Prostate gland (tissue), 2 donors: Measurements from ENCODE around the gene EDC4. TPM values are rescaled to one million over a fixed set of nuclear protein-coding genes. Genes with fewer than 3 reads are reported as not detected.
"Not testable (repeated sequence)": the region's sequence is repeated elsewhere in the genome, so short reads cannot be mapped to it uniquely, and the experiment has no call there.

Experiments
- DNase-seq: peaks from one replicate; pipeline ENCODE4 v3.0.0-alpha.2; 2019; ENCODE audit warnings: low spot score
- H3K27ac ChIP-seq, 2 donors: fragments of 200-600 bp; sonication (generic); 2 replicates each; pipeline ENCODE4 v1.5.1; 2017 to 2019
- H3K27me3 ChIP-seq: fragments of 200-600 bp; sonication (generic); replicated peaks from 2 replicates; pipeline ENCODE4 v1.5.1; 2019; ENCODE audit not compliant: insufficient read depth
- H3K36me3 ChIP-seq, 2 donors: fragments of 200-600 bp; sonication (generic); 1 replicate in 1 of 2; 2 replicates in 1 of 2; pipeline versions ENCODE4 v1.5.1 to v1.8.1; 2017 to 2019
- H3K4me1 ChIP-seq: fragments of 200-600 bp; sonication (generic); replicated peaks from 2 replicates; pipeline ENCODE4 v1.5.1; 2019
- H3K4me3 ChIP-seq, 2 donors: fragments of 200-600 bp; sonication (generic); 2 replicates each; pipeline ENCODE4 v1.5.1; 2017 to 2019
- H3K9me3 ChIP-seq: fragments of 200-600 bp; sonication (generic); 2 replicates; pipeline ENCODE4 v1.5.1; 2017
- CTCF ChIP-seq, 4 experiments: fragments of 200-600 bp in 2 of 4; fragments of 450-650 bp in 2 of 4; sonication (generic) in 2 of 4; IDR thresholded peaks; 1 replicate in 3 of 4; 2 replicates in 1 of 4; pipeline ENCODE4 v1.5.1; 2016 to 2019; ENCODE audit warnings: antibody characterized with exemption in 4 of 4, mild to moderate bottlenecking in 2 of 4, moderate library complexity in 2 of 4
- POLR2A ChIP-seq: fragments of 450-650 bp; IDR thresholded peaks from one replicate; pipeline ENCODE4 v1.6.1; 2016; ENCODE audit warnings: antibody characterized with exemption, mild to moderate bottlenecking
- POLR2AphosphoS5 ChIP-seq: sonication (generic); formaldehyde crosslinking; IDR thresholded peaks from one replicate; pipeline ENCODE4 v1.6.1; 2017; ENCODE audit warnings: antibody characterized with exemption
- WGBS: methylation state at CpG from one replicate; pipeline ENCODE4 v1.1.5; 2018; 5-methylcytosine and 5-hydroxymethylcytosine counted together
- intact Hi-C: fragments of 100-400 bp; cut with DNase I; formaldehyde crosslinking; loops from one replicate; pipeline ENCODE4 v1.14.2; 2022
- total RNA-seq, 2 donors: library from RNA; depleted of rRNA; stranded (reverse); fragments of >200 nt; gene quantifications; one replicate each; pipeline ENCODE4 v1.1.0, GENCODE V29; 2016

The EDC4 gene
- total RNA-seq, 2 donors from 2014 or later: 47.3 to 76.5 TPM

GRCh38 chr16:67833030-67833414 is 39.8 kb upstream of the EDC4 start:
- Histone ChIP-seq H3K27ac (peak overlapping the region; percentile 41 to 60), H3K27me3 (no peaks in the 10 kb centered on the region), H3K4me1 (peaks cover 4% of the 10 kb centered on the region), H3K9me3 (no peaks in the 10 kb centered on the region), H3K4me3 (peak overlapping the region; percentile 70 to 77), H3K36me3 (peaks cover 7 to 28% of the 10 kb centered on the region in 2 donors)
- TF ChIP-seq POLR2AphosphoS5 (no peak), POLR2A (no peak), CTCF (IDR thresholded peaks at IDR 0.05) (no peak)
- no peak for DNase-seq
- 0% methylated on average over 3 of the region's 3 CpGs for WGBS
- intact Hi-C loops: no loop called here

- Histone ChIP-seq H3K4me1 (peaks cover 4% of the 10 kb centered on the region), H3K9me3 (no peaks in the 10 kb centered on the region), H3K27me3 (no peaks in the 10 kb centered on the region), H3K27ac (peak overlapping the region; percentile 41 to 60), H3K36me3 (peaks cover 7 to 28% of the 10 kb centered on the region in 2 donors), H3K4me3 (peak overlapping the region; percentile 70 to 77)
- TF ChIP-seq POLR2AphosphoS5: peak; percentile 94
- peak; percentile 74 for TF ChIP-seq POLR2A
- no peak for TF ChIP-seq CTCF (IDR thresholded peaks at IDR 0.05)
- peak; percentile 88 for DNase-seq
- intact Hi-C loops: no loop called here
- under 1% methylated on average over 49 of the region's 49 CpGs for WGBS
These were observed 39.2 kb upstream of the EDC4 start for GRCh38 chr16:67833415-67834241.

GRCh38 chr16:67834242-67834614 is 38.6 kb upstream of the EDC4 start:
- WGBS: 77% methylated on average over 10 of the region's 10 CpGs
- intact Hi-C loops: no loop called here
- Histone ChIP-seq H3K4me1 (peaks cover 4% of the 10 kb centered on the region), H3K27me3 (no peaks in the 10 kb centered on the region), H3K9me3 (no peaks in the 10 kb centered on the region), H3K36me3 (peaks cover 7 to 23% of the 10 kb centered on the region in 2 donors), H3K4me3 (peak overlapping the region; percentile 70 to 77), H3K27ac (no peak overlapping the region)
- no peak for TF ChIP-seq POLR2A
- TF ChIP-seq POLR2AphosphoS5: no peak
- TF ChIP-seq CTCF (IDR thresholded peaks at IDR 0.05): no peak
- no peak for DNase-seq

GRCh38 chr16:67837190-67837589 is 35.7 kb upstream of the EDC4 start:
- H3K27me3 ChIP-seq, H3K4me3 ChIP-seq, DNase-seq, H3K36me3 ChIP-seq, H3K4me1 ChIP-seq, intact Hi-C loops, H3K27ac ChIP-seq, H3K9me3 ChIP-seq: not testable (repeated sequence)
- WGBS: 91% methylated on average over 10 of the region's 10 CpGs

GRCh38 chr16:67837811-67838210 is 35.0 kb upstream of the EDC4 start:
- intact Hi-C loops: no loop called here
- TF ChIP-seq CTCF (IDR thresholded peaks at IDR 0.05): no peak
- TF ChIP-seq POLR2A: no peak
- TF ChIP-seq POLR2AphosphoS5: no peak
- 85% methylated on average over 2 of the region's 2 CpGs for WGBS
- peaks cover 2% of the 10 kb centered on the region for H3K4me1 ChIP-seq
- H3K36me3 ChIP-seq: no peaks in the 10 kb centered on the region
- H3K27ac ChIP-seq: no peak overlapping the region
- DNase-seq: no peak
- H3K9me3 ChIP-seq: no peaks in the 10 kb centered on the region
- H3K4me3 ChIP-seq: no peak overlapping the region
- no peaks in the 10 kb centered on the region for H3K27me3 ChIP-seq
